ENCODE results near the gene NR1I3.
"Not testable (repeated sequence)": the region's sequence is repeated elsewhere in the genome, so short reads cannot be mapped to it uniquely, and the experiment has no call there.

NR1I3 gene

GRCh38 chr1:161238039-161238473 lies at the start of gene NR1I3:
TSS of gene NR1I3 (minus strand) at chr1:161238203. CDS start at chr1:161236565, 1,638 bp downstream.
- in situ Hi-C loops (cut with MboI; ENCODE audit: low sequenced_read_pairs) = no loop called here

GRCh38 chr1:161287482-161288054 lies 49.6 kb upstream of the NR1I3 start:
- in situ Hi-C loops (cut with MboI; ENCODE audit: low sequenced_read_pairs) = no loop called here

GRCh38 chr1:161285521-161285920 lies 47.5 kb upstream of the NR1I3 start:
- in situ Hi-C loops (cut with MboI; ENCODE audit: low sequenced_read_pairs) = no loop called here

- in situ Hi-C loops (cut with MboI; ENCODE audit: low sequenced_read_pairs) = no loop called here
Measured at GRCh38 chr1:161285113-161285512, 47.1 kb upstream of the NR1I3 start.

- in situ Hi-C loops (cut with MboI; ENCODE audit: low sequenced_read_pairs) = no loop called here
Measured at GRCh38 chr1:161282991-161283390, 45.0 kb upstream of the NR1I3 start.

- in situ Hi-C loops (cut with MboI; ENCODE audit: low sequenced_read_pairs) = no loop called here
Measured at GRCh38 chr1:161274874-161275273, 36.9 kb upstream of the NR1I3 start.

GRCh38 chr1:161273402-161273801 lies 35.4 kb upstream of the NR1I3 start:
- in situ Hi-C loops (cut with MboI; ENCODE audit: low sequenced_read_pairs) = no loop called here

GRCh38 chr1:161267321-161267720 lies 29.3 kb upstream of the NR1I3 start:
- in situ Hi-C loops (cut with MboI; ENCODE audit: low sequenced_read_pairs) = no loop called here

GRCh38 chr1:161266836-161267235 lies 28.8 kb upstream of the NR1I3 start:
- in situ Hi-C loops (cut with MboI; ENCODE audit: low sequenced_read_pairs) = no loop called here

GRCh38 chr1:161266202-161266601 lies 28.2 kb upstream of the NR1I3 start:
- in situ Hi-C loops (cut with MboI; ENCODE audit: low sequenced_read_pairs) = no loop called here

GRCh38 chr1:161265305-161265704 lies 27.3 kb upstream of the NR1I3 start:
- in situ Hi-C loops (cut with MboI; ENCODE audit: low sequenced_read_pairs) = no loop called here

- in situ Hi-C loops (cut with MboI; ENCODE audit: low sequenced_read_pairs) = no loop called here
Measured at GRCh38 chr1:161261261-161262235, 23.5 kb upstream of the NR1I3 start.

- in situ Hi-C loops (cut with MboI; ENCODE audit: low sequenced_read_pairs) = no loop called here
Measured at GRCh38 chr1:161260376-161261260, 22.6 kb upstream of the NR1I3 start.

- in situ Hi-C loops (cut with MboI; ENCODE audit: low sequenced_read_pairs) = no loop called here
Measured at GRCh38 chr1:161259765-161260164, 21.8 kb upstream of the NR1I3 start.

GRCh38 chr1:161259345-161259702 lies 21.3 kb upstream of the NR1I3 start:
- in situ Hi-C loops (cut with MboI; ENCODE audit: low sequenced_read_pairs) = no loop called here

- in situ Hi-C loops (cut with MboI; ENCODE audit: low sequenced_read_pairs) = no loop called here
Measured at GRCh38 chr1:161258439-161259344, 20.7 kb upstream of the NR1I3 start, which contains the start of gene PCP4L1. TSS of gene PCP4L1 (plus strand) at chr1:161258745. CDS start at chr1:161258975, 230 bp downstream.

GRCh38 chr1:161257109-161257508 lies 19.1 kb upstream of the NR1I3 start:
- in situ Hi-C loops (cut with MboI; ENCODE audit: low sequenced_read_pairs) = not testable (repeated sequence)

GRCh38 chr1:161255955-161256520 lies 18.0 kb upstream of the NR1I3 start:
- in situ Hi-C loops (cut with MboI; ENCODE audit: low sequenced_read_pairs) = not testable (repeated sequence)

GRCh38 chr1:161255302-161255701 lies 17.3 kb upstream of the NR1I3 start:
- in situ Hi-C loops (cut with MboI; ENCODE audit: low sequenced_read_pairs) = not testable (repeated sequence)

- in situ Hi-C loops (cut with MboI; ENCODE audit: low sequenced_read_pairs) = no loop called here
Measured at GRCh38 chr1:161251579-161251978, 13.6 kb upstream of the NR1I3 start.
